HEK293T (cell line): Measurements from ENCODE around the gene CCDC17.

Experiments used
- CTCF ChIA-PET: fragments of 350-600 bp; formaldehyde crosslinking; extraction: SDS; loops from one replicate; lab custom pipeline; 2021; ENCODE audit warnings: antibody characterized with exemption, inconsistent platforms; lab: Yijun Ruan, JAX
- POLR2A ChIA-PET: fragments of 350-600 bp; formaldehyde crosslinking; extraction: SDS; loops from one replicate; lab custom pipeline; 2020; ENCODE audit warnings: antibody characterized with exemption, inconsistent platforms; lab: Yijun Ruan, JAX
- DNase-seq: peaks from one replicate; pipeline ENCODE4 v3.0.0; 2012; ENCODE audit warnings: mixed read lengths; ENCODE audit errors: extremely low spot score
- ARNT ChIP-seq: fragments of 450-650 bp; IDR thresholded peaks from 2 replicates; pipeline ENCODE4 v1.6.1; 2017; ENCODE audit warnings: mild to moderate bottlenecking
- BHLHE40 ChIP-seq: fragments of 450-650 bp; IDR thresholded peaks from 2 replicates; pipeline ENCODE4 v1.6.1; 2016; ENCODE audit warnings: mild to moderate bottlenecking, moderate library complexity, borderline replicate concordance
- CTBP1 ChIP-seq: fragments of 450-650 bp; IDR thresholded peaks from 2 replicates; pipeline ENCODE4 v1.6.1; 2016; ENCODE audit warnings: borderline replicate concordance
- ELF4 ChIP-seq: fragments of 450-650 bp; IDR thresholded peaks from 2 replicates; pipeline ENCODE4 v1.6.1; 2017; ENCODE audit warnings: antibody characterized with exemption
- FOXA1 ChIP-seq: fragments of 450-650 bp; IDR thresholded peaks from 2 replicates; pipeline ENCODE4 v1.6.1; 2016; ENCODE audit warnings: mild to moderate bottlenecking
- FOXK2 ChIP-seq: fragments of 450-650 bp; IDR thresholded peaks from 2 replicates; pipeline ENCODE4 v1.6.1; 2016; ENCODE audit warnings: mild to moderate bottlenecking
- FOXM1 ChIP-seq: fragments of 450-650 bp; IDR thresholded peaks from 2 replicates; pipeline ENCODE4 v1.6.1; 2017; ENCODE audit warnings: mild to moderate bottlenecking, borderline replicate concordance
- HDGF ChIP-seq: fragments of 450-650 bp; IDR thresholded peaks from 2 replicates; pipeline ENCODE4 v1.6.1; 2017; ENCODE audit warnings: antibody characterized with exemption, borderline replicate concordance
- L3MBTL2 ChIP-seq: fragments of 450-650 bp; conservative IDR thresholded peaks from 2 replicates; pipeline ENCODE4 v1.6.1; 2016; ENCODE audit warnings: mild to moderate bottlenecking
- LEF1 ChIP-seq: fragments of 450-650 bp; IDR thresholded peaks from 2 replicates; pipeline ENCODE4 v1.6.1; 2017; ENCODE audit warnings: mild to moderate bottlenecking, borderline replicate concordance
- NFRKB ChIP-seq: fragments of 450-650 bp; IDR thresholded peaks from 2 replicates; pipeline ENCODE4 v1.6.1; 2016; ENCODE audit warnings: mild to moderate bottlenecking, moderate library complexity
- PKNOX1 ChIP-seq: fragments of 450-650 bp; IDR thresholded peaks from 2 replicates; pipeline ENCODE4 v1.6.1; 2016
- SP1 ChIP-seq: fragments of 450-650 bp; IDR thresholded peaks from 2 replicates; pipeline ENCODE4 v1.6.1; 2017
- SUZ12 ChIP-seq: fragments of 450-650 bp; IDR thresholded peaks from 2 replicates; pipeline ENCODE4 v1.6.1; 2016; ENCODE audit warnings: mild to moderate bottlenecking
- TARDBP ChIP-seq: fragments of 450-650 bp; IDR thresholded peaks from 2 replicates; pipeline ENCODE4 v1.6.1; 2016
- ZNF384 ChIP-seq: fragments of 450-650 bp; IDR thresholded peaks from 2 replicates; pipeline ENCODE4 v1.6.1; 2016

The CCDC17 gene

GRCh38 chr1:45623972-45624371 is at the start of gene CCDC17:
TSS of gene CCDC17 (minus strand) at chr1:45624054. CDS start at chr1:45623909, 145 bp downstream.
- CTCF ChIA-PET = interaction anchor here (0.9 kb wide), 1 partner anchor 62 kb away, joined by 6 read pairs; the partner anchor contains the start of gene GPBP1L1
- no peak for DNase-seq
- POLR2A ChIA-PET = no interaction called here
- no peak for TF ChIP-seq L3MBTL2
- TF ChIP-seq FOXM1 = no peak
- TF ChIP-seq SP1 = no peak
- TF ChIP-seq CTBP1 = no peak
- no peak for TF ChIP-seq ELF4

- no peak for TF ChIP-seq ARNT
- no peak for TF ChIP-seq SP1
- no peak for TF ChIP-seq TARDBP
- no peak for TF ChIP-seq BHLHE40
- no peak for TF ChIP-seq ELF4
- TF ChIP-seq HDGF = no peak
- TF ChIP-seq PKNOX1 = no peak
- no peak for TF ChIP-seq ZNF384
- no peak for TF ChIP-seq CTBP1
- no peak for TF ChIP-seq FOXK2
- TF ChIP-seq NFRKB = no peak
- TF ChIP-seq SUZ12 = no peak
- TF ChIP-seq L3MBTL2 = no peak
- no peak for TF ChIP-seq LEF1
- no peak for TF ChIP-seq FOXM1
- no peak for TF ChIP-seq FOXA1
- DNase-seq = no peak
- POLR2A ChIA-PET = interaction anchor here (1.0 kb wide), 1 partner anchor 85 kb away, joined by 3 read pairs; no protein-coding TSS in a partner anchor
- CTCF ChIA-PET = no interaction called here
These were observed 46.2 kb upstream of the CCDC17 start for GRCh38 chr1:45669859-45670655.

DNA sequence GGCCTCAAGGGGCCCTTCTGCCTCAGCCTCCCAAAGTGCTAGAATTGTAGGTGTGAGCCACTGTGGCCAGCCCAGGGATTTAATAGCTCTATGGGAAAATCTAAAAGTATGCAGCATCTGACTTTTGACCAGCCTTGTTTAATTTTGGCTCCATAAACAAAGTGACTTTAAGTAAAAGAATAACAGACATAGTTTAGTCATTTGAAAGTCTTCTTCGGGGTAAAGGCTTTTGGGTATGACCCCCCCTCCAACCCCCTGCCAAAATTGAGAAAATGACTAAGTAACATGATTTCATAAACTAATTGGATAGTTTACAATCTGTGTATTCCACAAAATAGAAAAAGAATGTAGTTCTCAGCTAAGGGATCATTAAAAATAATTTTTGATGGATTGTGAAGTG is 45.5 kb upstream of the CCDC17 start:
- TF ChIP-seq SP1 (no peak), PKNOX1 (no peak), HDGF (no peak), FOXM1 (no peak)
- ChIA-PET POLR2A (interaction anchor here (1.0 kb wide), 1 partner anchor 84 kb away, joined by 3 read pairs; no protein-coding TSS in a partner anchor), CTCF (no interaction called here)
- DNase-seq = no peak

GRCh38 chr1:45668526-45668925 is 44.7 kb upstream of the CCDC17 start:
- CTCF ChIA-PET = no interaction called here
- POLR2A ChIA-PET = no interaction called here
- DNase-seq = no peak
- TF ChIP-seq SUZ12 = no peak
- TF ChIP-seq L3MBTL2 = no peak
- TF ChIP-seq TARDBP = no peak
- no peak for TF ChIP-seq ZNF384
- TF ChIP-seq FOXK2 = no peak
- no peak for TF ChIP-seq ELF4
- no peak for TF ChIP-seq NFRKB
- TF ChIP-seq BHLHE40 = no peak
- no peak for TF ChIP-seq LEF1
- no peak for TF ChIP-seq HDGF
- no peak for TF ChIP-seq SP1
- TF ChIP-seq PKNOX1 = no peak
- no peak for TF ChIP-seq CTBP1
- TF ChIP-seq ARNT = no peak
- no peak for TF ChIP-seq FOXA1
- TF ChIP-seq FOXM1 = no peak

DNA sequence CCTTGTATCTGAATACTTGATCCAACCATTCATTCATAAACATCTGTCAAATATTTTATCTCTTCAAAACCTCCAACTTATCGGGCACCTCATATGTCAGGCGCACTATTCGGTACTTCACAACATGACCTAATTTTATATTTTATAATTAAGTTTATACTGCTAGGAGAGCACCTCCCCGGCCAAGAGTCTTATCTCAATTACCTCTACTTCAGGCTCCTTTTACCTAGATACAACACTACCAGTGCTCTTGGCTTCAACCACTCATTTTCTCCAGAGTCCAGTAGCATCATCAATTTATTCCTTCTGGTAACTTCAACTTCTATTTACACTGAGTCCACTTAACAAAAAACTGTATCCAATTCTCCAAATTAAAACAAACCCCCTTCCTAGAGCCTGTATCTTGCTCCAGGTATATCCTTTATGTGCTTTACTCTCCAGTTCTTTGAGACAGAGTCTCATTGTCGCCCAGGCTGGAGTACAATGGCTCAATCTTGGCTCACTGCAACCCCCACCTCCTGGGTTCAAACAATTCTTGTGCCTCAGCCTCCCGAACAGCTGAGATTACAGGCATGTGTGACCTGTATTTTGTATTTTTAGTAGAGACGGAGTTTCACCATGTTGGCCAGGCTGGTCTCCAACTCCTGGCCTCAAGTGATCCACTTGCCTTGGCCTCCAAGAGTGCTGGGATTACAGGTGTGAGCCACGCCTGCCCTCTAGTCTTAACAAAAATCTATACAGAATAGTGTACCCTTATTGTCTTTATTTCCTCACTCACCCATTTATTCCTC is 43.7 kb upstream of the CCDC17 start:
- ChIA-PET CTCF (no interaction called here), POLR2A (no interaction called here)
- no peak for DNase-seq
- no peak for TF ChIP-seq TARDBP
- TF ChIP-seq LEF1 = no peak
- no peak for TF ChIP-seq L3MBTL2

GRCh38 chr1:45666836-45667235 is 43.0 kb upstream of the CCDC17 start:
- DNase-seq = no peak
- ChIA-PET POLR2A (no interaction called here), CTCF (interaction anchor here (0.6 kb wide), 1 partner anchor 707 kb away, joined by 3 read pairs; no protein-coding TSS in a partner anchor)
- no peak for TF ChIP-seq CTBP1
- no peak for TF ChIP-seq ARNT
- no peak for TF ChIP-seq LEF1
- no peak for TF ChIP-seq ZNF384
- TF ChIP-seq HDGF = no peak
- TF ChIP-seq FOXA1 = no peak
- TF ChIP-seq BHLHE40 = no peak
- TF ChIP-seq FOXK2 = no peak
- no peak for TF ChIP-seq TARDBP
- no peak for TF ChIP-seq FOXM1
- TF ChIP-seq NFRKB = no peak
